ENCODE data around the gene RASA3.

GRCh38 chr13:114151565-114152284 is 19.3 kb upstream of the RASA3 start:
- TF ChIP-seq CTCF (IDR thresholded peaks at IDR 0.05; ENCODE audit: low read length) (no peak), EZH2phosphoT487 (IDR thresholded peaks at IDR 0.05; ENCODE audit: low read length) (no peak), EZH2 (optimal IDR thresholded peaks at IDR 0.05; ENCODE audit: low read depth, low read length) (no peak)

All from MM.1S (cell line).